HG02678 (cell line): Measurements from ENCODE around the gene PRDM9.
"Not testable (repeated sequence)": the region's sequence is repeated elsewhere in the genome, so short reads cannot be mapped to it uniquely, and the experiment has no call there.

Source experiments
- ATAC-seq: cut with Tn5 transposase; IDR thresholded peaks from one replicate; pipeline ENCODE4 v1.9.1; 2021; ENCODE audit warnings: mild to moderate bottlenecking, moderate library complexity; ENCODE audit not compliant: unreplicated experiment

PRDM9 gene

GRCh38 chr5:23527216-23527920 is 20.0 kb downstream of the PRDM9 start:
- ATAC-seq = not testable (repeated sequence)

- no peak for ATAC-seq
Observed at GRCh38 chr5:23528677-23529076, 21.3 kb downstream of the PRDM9 start.

- no peak for ATAC-seq
Observed at GRCh38 chr5:23530571-23530970, 23.2 kb downstream of the PRDM9 start.

- no peak for ATAC-seq
Observed at GRCh38 chr5:23571059-23571458, 63.6 kb downstream of the PRDM9 start.
